K562 (cell line): ENCODE measurements around the gene RERE. TPM values are rescaled to one million over a fixed set of nuclear protein-coding genes. Genes with fewer than 3 reads are reported as not detected.

Source experiments
- ATAC-seq: fragments of 200-7000 bp; cut with Tn5 transposase; 3 replicates; pipeline ENCODE4 v1.9.1; 2020; ENCODE audit warnings: moderate library complexity
- BruUV-seq: library from RNA; stranded (reverse); fragments of 400-500 nt; replicated peaks from 2 replicates; lab custom pipeline; 2021; lab: Mats Ljungman, UMichigan
- CTCF ChIA-PET: fragments of 300-600 bp; formaldehyde crosslinking; extraction: SDS; loops from one replicate; lab custom pipeline; 2021; ENCODE audit warnings: low intra/inter-chr PET ratio; lab: Yijun Ruan, JAX
- POLR2A ChIA-PET: fragments of 300-600, 350-650 bp; sonication (Branson Sonifier 250); formaldehyde crosslinking; extraction: SDS; loops from one replicate; lab custom pipeline; 2021; ENCODE audit warnings: antibody characterized with exemption, inconsistent platforms; lab: Yijun Ruan, JAX
- DNase-seq, 4 experiments: peaks; one replicate each; pipeline versions ENCODE4 v3.0.0 to v3.0.0-alpha.2; 2011 to 2018; ENCODE audit warnings: low spot score in 3 of 4, mixed read lengths in 3 of 4; ENCODE audit errors: extremely low read depth in 1 of 4
- FAIRE-seq: peaks from 2 replicates; lab custom pipeline; 2011; peaks lifted over from hg19 to GRCh38; lab: Jason Lieb, UNC
- H2AFZ ChIP-seq: 2 replicates; pipeline ENCODE4 v1.6.0; 2011; ENCODE audit warnings: low read depth, low read length, control low read depth, inconsistent platforms
- H3K27ac ChIP-seq: fragments of 200-600 bp; 3 replicates; pipeline ENCODE4 v1.8.0; 2011; ENCODE audit warnings: low read depth, mild to moderate bottlenecking, control low read depth, inconsistent platforms, low read length, moderate library complexity, mixed read lengths; ENCODE audit errors: extremely low read depth
- H3K27me3 ChIP-seq, 2 experiments: fragments of 300-600 bp in 1 of 2; 2 replicates in 1 of 2; 3 replicates in 1 of 2; pipeline versions ENCODE4 v1.6.0 to v1.8.0; 2011; ENCODE audit warnings: inconsistent platforms in 2 of 2, low read length in 2 of 2, mild to moderate bottlenecking in 1 of 2, mixed read lengths in 1 of 2, moderate library complexity in 1 of 2; ENCODE audit not compliant: control insufficient read depth in 2 of 2, insufficient read depth in 2 of 2
- H3K36me3 ChIP-seq: fragments of 300-600 bp; 3 replicates; pipeline ENCODE4 v1.8.0; 2011; ENCODE audit warnings: mild to moderate bottlenecking, low read length, inconsistent platforms; ENCODE audit not compliant: control insufficient read depth, insufficient read depth
- H3K4me1 ChIP-seq, 2 experiments: fragments of 200-600 bp in 1 of 2; replicated peaks in 1 of 2; 2 replicates in 1 of 2; 3 replicates in 1 of 2; pipeline versions ENCODE4 v1.5.1 to v1.8.0; 2011; ENCODE audit warnings: inconsistent platforms in 2 of 2, low read length in 2 of 2, mild to moderate bottlenecking in 1 of 2, mixed read lengths in 1 of 2, moderate library complexity in 1 of 2; ENCODE audit not compliant: control insufficient read depth in 2 of 2, insufficient read depth in 2 of 2
- H3K4me2 ChIP-seq: 2 replicates; pipeline ENCODE4 v1.6.1; 2011; ENCODE audit warnings: low read length, control low read depth, inconsistent platforms, mixed read lengths; ENCODE audit not compliant: insufficient read depth
- H3K4me3 ChIP-seq: fragments of 200-600 bp; sonication (generic), shearing (Covaris generic); 2 replicates; pipeline ENCODE4 v1.5.1; 2016; ENCODE audit warnings: control low read depth, inconsistent platforms
- H3K79me2 ChIP-seq: fragments of 200-600 bp; 3 replicates; pipeline ENCODE4 v1.8.0; 2011; ENCODE audit warnings: low read length, inconsistent platforms; ENCODE audit not compliant: control insufficient read depth, insufficient read depth
- H3K9ac ChIP-seq, 2 experiments: 2 replicates each; pipeline versions ENCODE4 v1.6.0 to v1.6.1; 2011; ENCODE audit warnings: low read depth in 2 of 2, low read length in 2 of 2, control low read depth in 1 of 2, inconsistent platforms in 1 of 2, mild to moderate bottlenecking in 1 of 2, mixed read lengths in 1 of 2; ENCODE audit not compliant: insufficient read depth in 1 of 2
- H3K9me1 ChIP-seq: one replicate; pipeline ENCODE4 v1.6.0; 2011; ENCODE audit warnings: inconsistent platforms, mild to moderate bottlenecking, low read length, moderate library complexity; ENCODE audit not compliant: control insufficient read depth, insufficient read depth
- H3K9me3 ChIP-seq: replicated peaks from 2 replicates; pipeline ENCODE4 v1.5.1; 2011; ENCODE audit warnings: low read depth, low read length, inconsistent platforms; ENCODE audit not compliant: control insufficient read depth, insufficient read depth
- H4K20me1 ChIP-seq: replicated peaks from 2 replicates; pipeline ENCODE4 v1.6.1; 2011; ENCODE audit warnings: low read length, inconsistent platforms, mixed read lengths; ENCODE audit not compliant: control insufficient read depth, insufficient read depth
- BDP1 ChIP-seq: IDR thresholded peaks from 3 replicates; pipeline ENCODE4 v1.6.1; 2011; ENCODE audit not compliant: insufficient read length, insufficient read depth
- HDAC1 ChIP-seq, 2 experiments: fragments of 450-650 bp; IDR thresholded peaks; 2 replicates each; pipeline ENCODE4 v1.6.1; 2016 to 2017; ENCODE audit warnings: inconsistent platforms in 1 of 2, mild to moderate bottlenecking in 1 of 2, moderate library complexity in 1 of 2
- KDM4B ChIP-seq, 2 experiments: fragments of 450-650 bp in 1 of 2; sonication (generic) in 1 of 2; IDR thresholded peaks; 2 replicates each; pipeline ENCODE4 v1.6.1; 2016 to 2017; ENCODE audit warnings: borderline replicate concordance in 2 of 2, antibody characterized with exemption in 1 of 2, low read depth in 1 of 2, mild to moderate bottlenecking in 1 of 2
- NR3C1 ChIP-seq: sonication (generic); formaldehyde crosslinking; IDR thresholded peaks from 2 replicates; pipeline ENCODE4 v1.8.1; 2022; ENCODE audit warnings: missing genetic modification reagents
- ZNF239 ChIP-seq: fragments of 250-450 bp; sonication (Bioruptor Pico); IDR thresholded peaks from 2 replicates; pipeline ENCODE4 v1.4.0; 2020; ENCODE audit warnings: mild to moderate bottlenecking
- WGBS: fragments of 100-300 bp; shearing (Covaris generic); methylation state at CpG from one replicate; pipeline ENCODE4 v1.1.6; 2016; ENCODE audit warnings: low coverage, mixed read lengths; ENCODE audit not compliant: insufficient coverage; ENCODE audit errors: missing lambda C conversion rate; 5-methylcytosine and 5-hydroxymethylcytosine counted together
- in situ Hi-C: fragments of 300-500 bp; cut with MboI; formaldehyde crosslinking; loops from 4 replicates; pipeline ENCODE4 v1.15.0; 2018; ENCODE audit warnings: inconsistent platforms, mixed read lengths
- intact Hi-C: fragments of 100-400 bp; cut with micrococcal nuclease; formaldehyde crosslinking; loops from 2 replicates; pipeline ENCODE4 v1.14.2; 2022
- polyA plus RNA-seq, 8 experiments: library from polyadenylated mRNA; depleted of rRNA in 4 of 8; stranded (reverse) in 5 of 8; unstranded in 3 of 8; fragments of >200 nt; fragmentation: Nextera tagmentation in 2 of 8; fragmentation: Illumina TruSeq in 1 of 8; extraction: Ambion mirVana in 2 of 8; extraction: Trizol in 1 of 8; gene quantifications; 2 replicates each; pipeline versions ENCODE4 v1.2.1 to v1.2.3, GENCODE V29; 2011 to 2014; ENCODE audit warnings: inconsistent platforms in 1 of 8, missing spikeins in 1 of 8
- total RNA-seq, 7 experiments: library from RNA; depleted of rRNA in 6 of 7; stranded (reverse); fragments of >200 nt in 6 of 7; fragmentation: Illumina TruSeq in 2 of 7; extraction: Trizol in 2 of 7; gene quantifications; 2 replicates each; pipeline versions ENCODE4 v1.2.1 to v1.2.3, GENCODE V29; 2011 to 2021; ENCODE audit warnings: low replicate concordance in 1 of 7
- TF ChIP-seq, protein P1 (sequence below): fragments of 450-650 bp; formaldehyde crosslinking; IDR thresholded peaks from 2 replicates; pipeline ENCODE4 v1.4.0; 2022; ENCODE audit warnings: missing genetic modification characterization
- TF ChIP-seq, protein P2 (sequence below): fragments of 450-650 bp; formaldehyde crosslinking; conservative IDR thresholded peaks from 2 replicates; pipeline ENCODE4 v1.4.0; 2022; ENCODE audit warnings: mild to moderate bottlenecking, missing genetic modification characterization

Gene RERE
- total and polyA plus RNA-seq, 9 of the 15 experiments (the other 6 are each of a cell fraction or from before 2014, with no cell fraction given), result 3.0 to 51.5 (median 13.4) TPM

DNA sequence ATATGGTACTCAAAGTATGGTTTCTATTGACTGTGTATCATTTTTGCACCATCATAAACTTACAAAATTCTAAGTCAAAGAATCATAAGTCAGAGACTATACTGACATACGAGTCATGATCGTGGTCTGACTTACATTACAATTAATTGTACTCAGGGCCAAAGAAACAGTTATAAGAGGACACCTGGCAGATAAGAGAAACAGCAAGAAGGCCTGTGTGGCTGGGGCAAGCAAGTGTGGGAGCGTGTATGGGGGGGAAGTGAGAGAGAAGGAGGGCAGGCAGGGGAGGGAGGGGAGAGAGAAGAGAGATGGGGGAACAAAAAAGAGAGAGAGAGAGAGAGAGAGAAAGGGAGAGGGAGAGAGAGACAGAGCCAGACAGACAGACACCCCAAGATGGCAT is 70.9 kb downstream of the RERE start:
- H4K20me1 ChIP-seq, result no peaks in the 10 kb centered on the region
- H3K4me3 ChIP-seq, result no peak overlapping the region
- ATAC-seq (peak; percentile 54), DNase-seq (no peak), FAIRE-seq (no peak)
- H3K4me1 ChIP-seq, result peaks cover 0 to 6% of the 10 kb centered on the region in 2 experiments; a peak in 3 of 5 replicates
- H3K4me2 ChIP-seq, result no peak overlapping the region
- no peaks in the 10 kb centered on the region for H3K36me3 ChIP-seq
- H2AFZ ChIP-seq, result no peak overlapping the region
- 37% methylated on average over 3 of the region's 3 CpGs for WGBS
- H3K79me2 ChIP-seq, result peaks cover 22% of the 10 kb centered on the region; the same call in 2 of the 3 replicates
- in situ Hi-C loops, result no loop called here
- H3K27me3 ChIP-seq, result no peaks in the 10 kb centered on the region
- no peak overlapping the region for H3K27ac ChIP-seq
- no TSS peak for BruUV-seq
- no peaks in the 10 kb centered on the region for H3K9me3 ChIP-seq
- ChIA-PET CTCF (no interaction called here), POLR2A (no interaction called here)
- intact Hi-C loops, result no loop called here
- H3K9ac ChIP-seq, result peak overlapping the region in 1 of 2 experiments; percentile 13; a peak in 1 of 4 replicates
- TF ChIP-seq ZNF239 (CRISPR knock-in tag) (no peak), NR3C1 (CRISPR knock-in tag) (no peak), HDAC1 (IDR thresholded peaks at IDR 0.05) (0 out of 4 replicates have a peak, but pooled peaks of 1 of the 2 experiments have one; percentile 15), KDM4B (IDR thresholded peaks at IDR 0.05; ENCODE audit: borderline replicate concordance in 2 of 2, low read depth in 1 of 2) (no peak), BDP1 (no peak)
- TF ChIP-seq, protein P1, sequence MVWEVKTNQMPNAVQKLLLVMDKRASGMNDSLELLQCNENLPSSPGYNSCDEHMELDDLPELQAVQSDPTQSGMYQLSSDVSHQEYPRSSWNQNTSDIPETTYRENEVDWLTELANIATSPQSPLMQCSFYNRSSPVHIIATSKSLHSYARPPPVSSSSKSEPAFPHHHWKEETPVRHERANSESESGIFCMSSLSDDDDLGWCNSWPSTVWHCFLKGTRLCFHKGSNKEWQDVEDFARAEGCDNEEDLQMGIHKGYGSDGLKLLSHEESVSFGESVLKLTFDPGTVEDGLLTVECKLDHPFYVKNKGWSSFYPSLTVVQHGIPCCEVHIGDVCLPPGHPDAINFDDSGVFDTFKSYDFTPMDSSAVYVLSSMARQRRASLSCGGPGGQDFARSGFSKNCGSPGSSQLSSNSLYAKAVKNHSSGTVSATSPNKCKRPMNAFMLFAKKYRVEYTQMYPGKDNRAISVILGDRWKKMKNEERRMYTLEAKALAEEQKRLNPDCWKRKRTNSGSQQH, result 0 out of 2 replicates have a peak, but pooled peaks have one; percentile 24
- TF ChIP-seq, protein P2, sequence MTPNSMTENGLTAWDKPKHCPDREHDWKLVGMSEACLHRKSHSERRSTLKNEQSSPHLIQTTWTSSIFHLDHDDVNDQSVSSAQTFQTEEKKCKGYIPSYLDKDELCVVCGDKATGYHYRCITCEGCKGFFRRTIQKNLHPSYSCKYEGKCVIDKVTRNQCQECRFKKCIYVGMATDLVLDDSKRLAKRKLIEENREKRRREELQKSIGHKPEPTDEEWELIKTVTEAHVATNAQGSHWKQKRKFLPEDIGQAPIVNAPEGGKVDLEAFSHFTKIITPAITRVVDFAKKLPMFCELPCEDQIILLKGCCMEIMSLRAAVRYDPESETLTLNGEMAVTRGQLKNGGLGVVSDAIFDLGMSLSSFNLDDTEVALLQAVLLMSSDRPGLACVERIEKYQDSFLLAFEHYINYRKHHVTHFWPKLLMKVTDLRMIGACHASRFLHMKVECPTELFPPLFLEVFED (CRISPR knock-in tag), result 0 out of 2 replicates have a peak, but pooled peaks have one; percentile 13
- peaks cover 3% of the 10 kb centered on the region for H3K9me1 ChIP-seq
